Ascending aorta (tissue), 2 donors: ENCODE data around the gene ZBTB16. TPM values are rescaled to one million over a fixed set of nuclear protein-coding genes. Genes with fewer than 3 reads are reported as not detected.

Source experiments
- DNase-seq, 2 donors: peaks; one replicate each; pipeline ENCODE4 v3.0.0-alpha.2; 2019; ENCODE audit warnings: low spot score in 2 of 2
- H3K27ac ChIP-seq, 2 donors: fragments of 200-600 bp; sonication (generic); one replicate each; pipeline ENCODE4 v1.5.1; 2016 to 2017; ENCODE audit warnings: mild to moderate bottlenecking in 1 of 2
- H3K27me3 ChIP-seq: fragments of 200-600 bp; sonication (generic); one replicate; pipeline ENCODE4 v1.5.1; 2017
- H3K36me3 ChIP-seq, 2 donors: fragments of 200-600 bp; sonication (generic); one replicate each; pipeline ENCODE4 v1.5.1; 2016
- H3K4me1 ChIP-seq, 2 donors: fragments of 200-600 bp; sonication (generic); one replicate each; pipeline ENCODE4 v1.5.1; 2016 to 2017; ENCODE audit warnings: mild to moderate bottlenecking in 1 of 2
- H3K4me3 ChIP-seq, 2 donors: fragments of 200-600 bp; sonication (generic); one replicate each; pipeline ENCODE4 v1.5.1; 2016 to 2017; ENCODE audit warnings: mild to moderate bottlenecking in 1 of 2
- H3K9me3 ChIP-seq, 2 donors: fragments of 200-600 bp; sonication (generic); one replicate each; pipeline ENCODE4 v1.5.1; 2016
- intact Hi-C: fragments of 100-400 bp; cut with DNase I; formaldehyde crosslinking; loops from one replicate; pipeline ENCODE4 v1.15.1; 2023
- total RNA-seq: library from RNA; depleted of rRNA; stranded (reverse); fragments of >200 nt; gene quantifications from one replicate; pipeline ENCODE4 v1.1.0, GENCODE V29; 2016
- TF ChIP-seq, protein P1 (sequence below), 3 experiments: fragments of 200-600 bp in 2 of 3; fragments of 450-650 bp in 1 of 3; sonication (generic) in 2 of 3; IDR thresholded peaks; one replicate each; pipeline ENCODE4 v1.5.1; 2016 to 2019; ENCODE audit warnings: antibody characterized with exemption in 3 of 3, mild to moderate bottlenecking in 1 of 3, moderate library complexity in 1 of 3

The ZBTB16 gene
- total RNA-seq, 1 donor from 2014 or later = 344 TPM

- no peaks in the 10 kb centered on the region for H3K27me3 ChIP-seq
- H3K36me3 ChIP-seq = no peaks in the 10 kb centered on the region
- no peak overlapping the region for H3K27ac ChIP-seq
- no peaks in the 10 kb centered on the region for H3K9me3 ChIP-seq
- peaks cover 3 to 25% of the 10 kb centered on the region in 2 donors for H3K4me1 ChIP-seq
- H3K4me3 ChIP-seq = no peak overlapping the region
- intact Hi-C loops = no loop called here
- DNase-seq = no peak
- TF ChIP-seq, protein P1, sequence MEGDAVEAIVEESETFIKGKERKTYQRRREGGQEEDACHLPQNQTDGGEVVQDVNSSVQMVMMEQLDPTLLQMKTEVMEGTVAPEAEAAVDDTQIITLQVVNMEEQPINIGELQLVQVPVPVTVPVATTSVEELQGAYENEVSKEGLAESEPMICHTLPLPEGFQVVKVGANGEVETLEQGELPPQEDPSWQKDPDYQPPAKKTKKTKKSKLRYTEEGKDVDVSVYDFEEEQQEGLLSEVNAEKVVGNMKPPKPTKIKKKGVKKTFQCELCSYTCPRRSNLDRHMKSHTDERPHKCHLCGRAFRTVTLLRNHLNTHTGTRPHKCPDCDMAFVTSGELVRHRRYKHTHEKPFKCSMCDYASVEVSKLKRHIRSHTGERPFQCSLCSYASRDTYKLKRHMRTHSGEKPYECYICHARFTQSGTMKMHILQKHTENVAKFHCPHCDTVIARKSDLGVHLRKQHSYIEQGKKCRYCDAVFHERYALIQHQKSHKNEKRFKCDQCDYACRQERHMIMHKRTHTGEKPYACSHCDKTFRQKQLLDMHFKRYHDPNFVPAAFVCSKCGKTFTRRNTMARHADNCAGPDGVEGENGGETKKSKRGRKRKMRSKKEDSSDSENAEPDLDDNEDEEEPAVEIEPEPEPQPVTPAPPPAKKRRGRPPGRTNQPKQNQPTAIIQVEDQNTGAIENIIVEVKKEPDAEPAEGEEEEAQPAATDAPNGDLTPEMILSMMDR (IDR thresholded peaks at IDR 0.05) = no peak
Measured at GRCh38 chr11:114288136-114288535, 228.6 kb downstream of the ZBTB16 start.

GRCh38 chr11:114289779-114290178 lies 230.3 kb downstream of the ZBTB16 start:
- H3K9me3 ChIP-seq = no peaks in the 10 kb centered on the region
- no peaks in the 10 kb centered on the region for H3K27me3 ChIP-seq
- no peak for DNase-seq
- H3K27ac ChIP-seq = peak overlapping the region in 1 of 2 donors; percentile 97
- H3K4me3 ChIP-seq = no peak overlapping the region
- no peaks in the 10 kb centered on the region for H3K36me3 ChIP-seq
- peaks cover 3 to 39% of the 10 kb centered on the region in 2 donors for H3K4me1 ChIP-seq
- TF ChIP-seq, protein P1 (IDR thresholded peaks at IDR 0.05) = no peak
- intact Hi-C loops = no loop called here

DNA sequence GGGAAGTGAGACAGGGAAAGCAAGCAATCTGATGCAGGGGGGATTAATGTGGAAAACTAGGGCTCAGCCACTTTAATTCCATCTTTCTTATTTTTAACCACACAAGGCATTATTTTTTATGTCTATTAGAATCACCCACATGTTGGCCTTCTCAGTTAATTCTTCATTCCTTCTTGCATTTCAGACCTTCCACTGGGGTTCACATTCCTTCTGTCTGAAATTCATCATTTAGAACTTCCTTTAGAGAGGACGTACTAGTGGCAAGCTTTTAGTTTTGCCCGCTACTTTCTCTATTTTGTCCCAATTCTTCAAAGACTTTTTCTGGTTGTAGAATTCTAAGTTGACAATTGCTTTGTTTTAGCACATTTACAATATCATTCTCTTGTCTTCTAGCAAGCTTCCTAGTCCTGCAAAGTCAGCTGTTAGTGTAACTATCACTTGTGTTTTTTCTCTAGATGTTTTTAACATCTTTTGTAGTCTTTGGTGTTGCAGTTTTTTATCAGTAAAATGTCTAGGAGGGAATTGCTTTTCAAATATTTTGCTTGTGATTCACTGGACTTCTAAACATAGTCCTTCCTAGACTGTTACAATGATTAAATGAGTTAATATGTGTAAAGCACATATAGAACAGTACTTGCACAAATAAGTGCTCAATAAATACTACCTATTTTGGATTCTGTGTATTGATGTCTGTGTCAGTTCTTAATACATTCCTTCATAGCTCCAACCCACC lies 231.2 kb downstream of the ZBTB16 start:
- TF ChIP-seq, protein P1 (IDR thresholded peaks at IDR 0.05) = no peak
- Histone ChIP-seq H3K9me3 (no peaks in the 10 kb centered on the region), H3K4me3 (no peak overlapping the region), H3K27ac (peak overlapping the region; percentile 97 to 99), H3K4me1 (peaks cover 3 to 39% of the 10 kb centered on the region in 2 donors), H3K27me3 (no peaks in the 10 kb centered on the region), H3K36me3 (no peaks in the 10 kb centered on the region)
- intact Hi-C loops = no loop called here
- no peak for DNase-seq

DNA sequence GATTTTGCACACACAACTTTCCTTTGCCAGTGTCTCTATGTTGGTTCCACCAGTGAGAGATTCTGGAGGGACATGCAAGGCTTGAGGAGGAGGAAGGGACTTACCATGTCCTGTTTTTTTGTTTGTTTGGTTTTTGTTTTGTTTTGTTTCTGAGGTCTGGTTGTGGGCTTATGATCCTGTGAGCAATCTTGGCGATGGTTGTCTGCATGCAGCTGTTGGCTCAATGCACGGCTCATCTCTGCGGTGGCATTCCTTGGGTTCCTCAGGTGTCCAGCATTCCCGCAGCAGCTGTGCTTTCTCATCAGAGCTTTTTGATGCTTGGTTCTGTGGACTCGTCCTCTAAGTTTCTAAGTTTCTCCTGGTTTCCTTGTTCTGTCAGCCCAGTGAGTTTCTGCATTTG lies 231.9 kb downstream of the ZBTB16 start:
- Histone ChIP-seq H3K4me3 (peak overlapping the region; percentile 10 to 37), H3K27me3 (no peaks in the 10 kb centered on the region), H3K4me1 (peaks cover 3 to 39% of the 10 kb centered on the region in 2 donors), H3K9me3 (no peaks in the 10 kb centered on the region), H3K36me3 (no peaks in the 10 kb centered on the region), H3K27ac (peak overlapping the region; percentile 97 to 99)
- TF ChIP-seq, protein P1 (IDR thresholded peaks at IDR 0.05) = no peak
- intact Hi-C loops = no loop called here
- DNase-seq = no peak

- no peaks in the 10 kb centered on the region for H3K27me3 ChIP-seq
- intact Hi-C loops = no loop called here
- no peak for DNase-seq
- peaks cover 3 to 39% of the 10 kb centered on the region in 2 donors for H3K4me1 ChIP-seq
- no peaks in the 10 kb centered on the region for H3K36me3 ChIP-seq
- H3K9me3 ChIP-seq = no peaks in the 10 kb centered on the region
- peak overlapping the region; percentile 97 to 99 for H3K27ac ChIP-seq
- peak overlapping the region; percentile 10 to 37 for H3K4me3 ChIP-seq
- TF ChIP-seq, protein P1 (IDR thresholded peaks at IDR 0.05) = no peak
Measured at GRCh38 chr11:114291842-114292680, 232.6 kb downstream of the ZBTB16 start.
